Activated CD8-positive, alpha-beta memory T cell treated with anti-CD3 and anti-CD28 coated beads for 24 hours (primary cell): ENCODE data around the gene POC1A.

Experiments used
- DNase-seq: peaks from one replicate; pipeline ENCODE4 v3.0.0-alpha.2; 2020

Gene POC1A

GRCh38 chr3:52097851-52098507 is 56.2 kb downstream of the POC1A start:
- DNase-seq = no peak

DNA sequence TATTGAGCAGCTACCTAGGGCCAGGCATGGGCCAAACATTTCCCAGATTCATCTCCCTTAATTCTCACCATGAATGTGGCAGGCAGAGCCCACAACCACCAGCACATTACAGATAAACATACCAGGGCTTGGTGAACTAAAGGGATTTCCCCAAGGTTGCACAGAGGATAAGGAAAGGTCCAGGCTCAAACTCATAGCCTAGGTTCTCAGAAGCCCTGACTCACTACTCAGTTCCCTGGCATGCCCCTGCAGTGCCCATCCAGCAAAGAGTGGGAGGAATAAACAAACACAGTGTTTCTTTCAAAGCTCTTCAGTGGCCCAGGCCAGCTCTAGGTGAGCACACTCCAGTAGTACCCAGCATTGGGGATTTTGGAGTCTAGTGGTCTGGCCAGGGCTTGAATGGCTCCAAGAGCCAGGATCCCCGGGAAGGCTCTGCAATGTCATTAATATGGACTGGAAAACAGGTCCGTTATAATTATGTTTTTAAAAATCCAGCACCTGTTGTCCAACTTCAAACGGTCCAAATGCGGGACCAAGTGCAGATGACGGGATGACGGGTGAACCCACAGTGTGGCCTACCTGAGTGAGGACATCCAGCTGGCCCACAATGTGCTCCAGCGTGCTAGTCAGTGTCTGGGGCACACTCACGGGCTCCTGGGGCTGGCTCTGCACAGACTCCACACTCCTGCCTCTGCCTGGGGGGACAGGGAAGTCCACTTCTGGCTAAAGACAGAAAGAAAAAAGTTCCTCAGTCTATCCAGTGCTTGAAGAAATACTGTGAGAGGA is 58.0 kb downstream of the POC1A start:
- DNase-seq = no peak

DNA sequence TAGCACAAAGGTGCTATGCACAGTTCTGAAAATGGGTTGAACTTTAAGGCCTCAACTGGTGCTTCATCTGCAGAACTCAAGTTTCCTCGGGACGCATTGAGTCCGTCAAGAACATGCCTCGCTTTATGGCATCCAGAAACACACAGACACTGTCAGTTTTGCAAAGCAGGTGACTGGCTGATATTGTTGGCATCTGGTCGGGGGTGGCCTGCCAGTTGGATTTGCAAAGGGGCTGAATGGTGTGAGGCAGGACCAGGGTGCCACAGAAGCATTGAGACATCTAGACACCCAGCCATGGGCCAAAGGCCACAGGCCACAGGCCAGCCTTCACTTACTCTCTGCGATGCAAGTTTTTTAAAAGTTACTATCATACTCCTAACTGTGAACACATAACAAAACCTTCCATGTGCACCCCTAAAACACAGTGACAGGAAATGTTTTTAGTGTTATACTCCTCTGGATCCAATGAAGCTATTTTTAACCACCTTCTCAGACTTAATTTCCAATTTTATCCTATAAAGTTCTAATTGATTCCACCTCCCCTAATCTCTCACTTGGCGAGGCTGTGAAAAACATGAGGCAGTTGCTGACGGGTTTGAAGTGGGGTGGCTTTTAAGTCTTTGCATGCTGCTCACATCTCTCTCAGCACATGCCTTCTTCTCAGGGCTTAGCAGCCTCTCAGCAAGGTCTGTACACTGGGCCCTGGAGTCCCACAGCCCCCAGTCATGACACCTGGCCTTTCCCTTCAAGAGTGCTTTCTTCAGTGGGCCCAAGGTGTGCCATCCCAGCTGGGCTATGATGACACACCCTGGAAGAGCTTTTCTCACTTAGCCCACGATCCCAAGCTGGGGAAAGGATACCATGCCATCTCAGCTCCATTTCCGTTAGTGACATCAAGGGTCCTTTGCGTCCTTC is 59.4 kb downstream of the POC1A start:
- no peak for DNase-seq

GRCh38 chr3:52093756-52094545 is 60.3 kb downstream of the POC1A start:
- DNase-seq = no peak

- no peak for DNase-seq
These were observed 61.3 kb downstream of the POC1A start for GRCh38 chr3:52092891-52093290.

DNA sequence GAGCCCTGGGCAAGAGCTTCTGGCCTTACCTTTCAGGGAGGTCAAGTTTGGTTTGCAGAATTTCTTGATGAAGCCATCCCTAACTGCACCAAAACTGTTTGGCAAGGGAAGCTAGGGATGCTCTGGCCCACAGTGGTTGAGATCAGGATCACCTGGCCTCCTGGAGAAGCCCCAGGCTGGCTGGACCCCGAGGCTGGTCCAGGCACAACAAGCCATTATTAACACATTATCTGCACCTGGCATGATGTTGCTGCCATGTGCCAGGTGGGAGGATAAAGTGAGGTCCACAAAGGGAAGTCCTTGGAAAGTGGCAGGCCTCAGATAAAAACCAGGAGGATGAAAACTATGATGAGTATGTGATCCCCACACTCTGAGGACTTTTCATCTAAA is 62.0 kb downstream of the POC1A start:
- no peak for DNase-seq

GRCh38 chr3:52091586-52092270 is 62.5 kb downstream of the POC1A start:
- DNase-seq = no peak

DNA sequence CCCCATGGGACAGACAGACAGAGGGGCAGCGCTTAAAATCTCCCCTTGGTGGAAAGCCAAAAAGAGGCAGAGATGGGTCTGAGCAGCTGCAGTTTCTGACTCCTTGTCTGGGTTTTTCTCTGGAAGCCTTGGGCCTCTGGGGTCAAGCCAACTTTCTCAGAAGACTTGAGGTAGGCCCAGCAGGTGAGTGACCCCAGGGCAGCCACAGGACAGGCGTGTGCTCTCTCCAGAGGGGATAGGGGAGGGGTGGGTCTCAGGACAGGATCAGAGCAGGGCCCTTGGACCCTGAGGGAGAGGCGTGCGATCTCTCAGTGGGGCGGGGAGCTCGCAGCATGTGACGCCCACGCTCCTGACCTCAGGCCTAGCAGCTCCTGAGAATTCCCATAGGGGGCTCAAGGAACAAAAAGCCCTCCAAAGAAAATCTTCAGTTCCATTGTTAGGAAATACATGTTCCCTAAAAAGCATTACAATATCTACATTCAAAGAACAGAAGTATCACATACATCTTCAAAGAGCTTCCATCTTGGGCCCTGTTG is 63.2 kb downstream of the POC1A start:
- DNase-seq = no peak

DNA sequence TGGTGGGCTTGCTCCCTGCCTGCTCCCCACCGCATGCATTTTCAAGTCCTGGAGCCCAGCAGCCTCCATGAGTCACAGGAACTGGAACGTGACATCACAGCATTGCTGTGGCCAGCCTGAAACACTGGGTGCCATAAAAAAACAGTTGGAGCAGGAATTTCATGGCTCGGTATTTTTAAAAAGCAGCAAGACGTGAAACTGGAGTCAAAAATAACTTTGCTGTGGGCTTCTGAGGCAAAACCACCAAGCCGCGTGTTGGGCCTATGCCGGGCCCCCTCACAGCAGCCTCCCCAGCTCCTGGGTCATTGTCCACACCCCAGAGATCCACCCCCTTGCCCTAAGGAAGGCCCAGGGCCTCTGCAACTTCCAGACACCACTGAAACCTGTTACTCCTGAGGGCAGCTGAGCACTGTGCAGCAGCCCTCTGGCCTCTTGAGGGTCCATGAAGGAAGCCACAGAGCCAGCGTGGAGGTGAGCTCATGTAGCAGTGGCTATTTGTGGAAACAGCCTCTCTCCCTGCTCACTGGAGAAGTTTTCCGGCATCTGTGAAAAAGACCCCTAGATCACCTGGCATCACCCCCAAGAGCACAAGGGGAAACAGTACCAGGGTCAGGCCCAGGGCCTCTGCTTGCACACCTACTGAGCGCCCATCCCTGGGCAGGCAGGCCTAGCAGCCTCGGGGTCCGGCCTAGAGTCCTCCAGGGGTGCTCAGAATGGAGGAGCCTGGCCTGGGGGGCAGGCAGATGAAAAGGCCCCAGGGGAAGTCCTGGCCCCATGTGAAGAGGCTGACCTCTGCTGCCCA is 63.9 kb downstream of the POC1A start:
- no peak for DNase-seq

DNA sequence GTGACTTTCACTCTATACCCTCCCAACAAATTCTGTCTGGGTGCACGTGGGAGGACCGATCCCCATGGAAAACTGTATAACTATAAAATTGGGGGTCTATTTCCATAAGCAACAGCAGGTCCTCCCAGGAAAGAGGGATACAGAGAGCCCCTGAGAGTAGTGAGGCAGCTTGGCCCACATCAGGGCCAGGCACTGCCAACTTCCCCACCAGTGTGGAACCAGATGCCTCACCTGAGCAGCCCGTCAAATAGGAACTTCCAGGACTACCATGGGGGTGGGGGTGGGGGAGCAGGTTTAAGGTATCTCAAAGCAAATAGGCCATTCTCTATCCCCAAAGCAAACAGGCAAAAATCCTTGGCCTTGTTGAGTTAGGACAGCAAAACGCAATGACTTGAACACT is 64.5 kb downstream of the POC1A start:
- DNase-seq = no peak

DNA sequence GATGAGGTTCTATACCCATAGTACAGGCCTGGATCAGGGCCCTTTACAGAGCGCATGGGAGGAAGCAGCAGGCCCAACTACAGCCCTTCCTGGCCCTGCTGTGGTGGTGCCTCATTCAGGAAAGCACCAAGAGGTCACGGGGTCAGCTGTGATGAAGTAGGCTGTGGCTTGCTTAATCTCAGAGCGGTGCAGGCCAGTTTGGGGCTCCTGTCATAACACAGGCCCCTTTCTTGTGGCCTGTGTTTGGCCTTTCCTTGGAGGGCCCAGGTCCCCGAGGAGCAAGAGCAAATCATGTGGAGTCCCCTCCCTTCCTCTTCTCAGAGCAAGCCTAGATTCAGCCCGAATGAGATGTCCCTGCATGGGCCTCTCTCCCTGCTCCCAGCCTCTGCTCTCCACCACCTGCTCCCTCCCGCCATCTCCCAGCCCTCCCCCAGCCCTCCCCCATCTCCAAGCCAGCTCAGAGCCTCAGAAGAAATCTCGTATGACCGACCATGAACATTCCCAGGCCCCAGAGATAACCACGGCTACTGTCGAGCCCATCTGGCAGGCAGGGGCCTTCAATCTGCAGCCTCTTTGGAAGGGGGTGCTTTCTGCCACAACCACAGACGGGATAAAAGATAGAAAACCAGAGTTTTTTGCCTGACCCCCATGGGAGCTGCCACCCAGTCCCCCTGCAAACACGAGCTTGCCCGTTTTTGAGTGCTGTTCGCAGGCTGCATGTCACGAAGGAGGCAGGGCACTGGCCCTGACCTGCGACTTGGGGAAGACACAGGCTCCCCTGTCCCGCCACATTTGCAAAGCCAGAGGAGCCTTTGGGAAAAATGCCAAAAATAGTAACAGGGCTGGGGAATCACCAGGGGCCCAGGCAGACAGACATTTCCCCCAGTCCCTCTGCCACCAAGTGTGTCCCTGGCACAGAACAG is 65.5 kb downstream of the POC1A start:
- no peak for DNase-seq

GRCh38 chr3:52087731-52088130 is 66.5 kb downstream of the POC1A start:
- DNase-seq = no peak

- no peak for DNase-seq
These were observed 67.1 kb downstream of the POC1A start for GRCh38 chr3:52086976-52087663.

- no peak for DNase-seq
These were observed 67.8 kb downstream of the POC1A start for GRCh38 chr3:52086461-52086860.

- DNase-seq = peak; percentile 69
These were observed 68.4 kb downstream of the POC1A start for GRCh38 chr3:52085681-52086282.

GRCh38 chr3:52084954-52085680 is 69.1 kb downstream of the POC1A start:
- no peak for DNase-seq

DNA sequence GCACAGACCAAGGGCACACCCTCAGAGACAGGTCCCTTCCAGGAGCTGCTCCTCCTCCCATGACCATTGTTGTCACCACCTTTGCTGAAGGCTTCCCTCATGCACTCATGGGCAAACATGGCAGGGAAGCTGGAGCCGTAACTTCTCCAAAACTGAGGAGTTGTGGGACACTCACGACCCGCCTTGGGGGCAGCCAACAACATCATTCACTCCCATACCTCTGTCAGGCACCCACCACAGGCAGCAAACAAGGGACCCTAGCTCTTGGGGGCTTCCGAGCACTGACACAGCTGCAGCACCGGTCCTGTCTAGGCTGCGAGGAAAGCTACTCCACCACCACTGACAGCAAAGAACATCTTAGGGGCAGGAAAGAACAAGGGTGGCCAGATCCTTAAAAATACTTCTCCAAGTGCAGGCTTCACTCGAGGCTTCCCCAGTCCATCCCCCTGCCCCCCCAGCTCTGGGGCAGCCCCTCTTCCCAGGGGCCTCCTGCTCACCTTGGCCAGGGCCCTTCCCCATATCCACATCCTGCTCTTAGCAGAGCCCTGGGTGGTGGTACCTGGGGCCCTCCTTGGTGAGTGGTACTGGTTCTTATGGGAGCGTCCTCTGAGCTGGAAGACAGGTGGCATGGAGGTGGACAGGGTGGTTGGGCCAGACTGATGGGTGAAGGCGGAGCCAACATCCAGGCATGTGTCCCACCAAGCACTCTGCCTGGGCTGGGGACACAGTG is 69.8 kb downstream of the POC1A start:
- DNase-seq = no peak
